Vagina (tissue), 2 donors: ENCODE results near the gene TROAP.
"Not testable (repeated sequence)": the region's sequence is repeated elsewhere in the genome, so short reads cannot be mapped to it uniquely, and the experiment has no call there.

Experiments used
- CTCF ChIP-seq, 3 experiments: fragments of 450-650 bp in 2 of 3; fragments of 200-600 bp in 1 of 3; sonication (generic) in 1 of 3; IDR thresholded peaks; one replicate each; pipeline ENCODE4 v1.5.1; 2017 to 2019; ENCODE audit warnings: antibody characterized with exemption in 3 of 3, mild to moderate bottlenecking in 2 of 3, moderate library complexity in 2 of 3
- POLR2A ChIP-seq, 2 donors: fragments of 450-650 bp; IDR thresholded peaks; one replicate each; pipeline ENCODE4 v1.6.1; 2017; ENCODE audit warnings: antibody characterized with exemption in 2 of 2, mild to moderate bottlenecking in 2 of 2, moderate library complexity in 2 of 2
- POLR2AphosphoS5 ChIP-seq, 2 donors: sonication (generic); formaldehyde crosslinking; IDR thresholded peaks; one replicate each; pipeline ENCODE4 v1.9.0; 2017; ENCODE audit warnings: antibody characterized with exemption in 2 of 2, mild to moderate bottlenecking in 2 of 2, low read depth in 1 of 2; ENCODE audit not compliant: insufficient read depth in 1 of 2

GRCh38 chr12:49280545-49280944, 42.5 kb upstream of the TROAP start:
- not testable (repeated sequence) for TF ChIP-seq POLR2AphosphoS5 (IDR thresholded peaks at IDR 0.05; ENCODE audit: insufficient read depth in 1 of 2, low read depth in 1 of 2); CTCF (IDR thresholded peaks at IDR 0.05); POLR2A (IDR thresholded peaks at IDR 0.05)
